Panc1 (cell line): ENCODE results near the gene CCR7. TPM values are rescaled to one million over a fixed set of nuclear protein-coding genes. Genes with fewer than 3 reads are reported as not detected.

Source experiments
- ATAC-seq: fragments of 200-7000 bp; cut with Tn5 transposase; 2 replicates; pipeline ENCODE4 v1.9.1; 2020; ENCODE audit warnings: mild to moderate bottlenecking, moderate library complexity
- BruUV-seq: library from RNA; stranded (reverse); fragments of 400-500 nt; replicated peaks from 2 replicates; lab custom pipeline; 2021; lab: Mats Ljungman, UMichigan
- CTCF ChIA-PET: fragments of 300-600 bp; sonication (Branson Sonifier 250); formaldehyde crosslinking; loops from one replicate; lab custom pipeline; 2022; ENCODE audit warnings: antibody characterized with exemption; lab: Charles Lee
- POLR2A ChIA-PET: fragments of 300-600 bp; sonication (Branson Sonifier 250); formaldehyde crosslinking; loops from one replicate; lab custom pipeline; 2022; ENCODE audit warnings: antibody characterized with exemption; lab: Charles Lee
- DNase-seq: peaks from one replicate; pipeline ENCODE4 v3.0.0-alpha.2; 2010; ENCODE audit warnings: low read depth, low spot score
- H3K27ac ChIP-seq: 2 replicates; pipeline ENCODE4 v1.5.1; 2011; ENCODE audit warnings: mild to moderate bottlenecking, low read length, inconsistent platforms
- H3K27me3 ChIP-seq: fragments of 200-500 bp; sonication (Bioruptor generic); 2 replicates; pipeline ENCODE4 v1.6.0; 2014; ENCODE audit warnings: low read length, inconsistent platforms; ENCODE audit not compliant: control insufficient read depth, insufficient read depth
- H3K36me3 ChIP-seq: fragments of 200-500 bp; sonication (Bioruptor generic); 2 replicates; pipeline ENCODE4 v1.5.1; 2014; ENCODE audit warnings: inconsistent platforms, mild to moderate bottlenecking, low read length, moderate library complexity; ENCODE audit not compliant: control insufficient read depth, insufficient read depth
- H3K4me1 ChIP-seq: 2 replicates; pipeline ENCODE4 v1.5.1; 2011; ENCODE audit warnings: inconsistent platforms, mild to moderate bottlenecking, low read length, moderate library complexity; ENCODE audit not compliant: control insufficient read depth, insufficient read depth
- H3K4me3 ChIP-seq, 2 experiments: 2 replicates each; pipeline ENCODE4 v1.5.1; 2011 to 2012; ENCODE audit warnings: low read depth in 2 of 2, low read length in 2 of 2, mild to moderate bottlenecking in 2 of 2, inconsistent platforms in 1 of 2, moderate library complexity in 1 of 2
- H3K9me3 ChIP-seq: fragments of 200-500 bp; sonication (Bioruptor generic); 2 replicates; pipeline ENCODE4 v1.5.1; 2014; ENCODE audit warnings: low read depth, mild to moderate bottlenecking, inconsistent platforms, low read length, moderate library complexity; ENCODE audit not compliant: control insufficient read depth, insufficient read depth
- CTCF ChIP-seq: fragments of 450-650 bp; IDR thresholded peaks from 2 replicates; pipeline ENCODE4 v1.5.1; 2017; ENCODE audit warnings: mild to moderate bottlenecking
- POLR2AphosphoS5 ChIP-seq: IDR thresholded peaks from 2 replicates; pipeline ENCODE4 v1.6.1; 2012; ENCODE audit warnings: mild to moderate bottlenecking, low read depth, low read length, moderate library complexity
- REST ChIP-seq, 2 experiments: IDR thresholded peaks; 2 replicates each; pipeline ENCODE4 v1.6.1; 2011 to 2012; ENCODE audit warnings: low read depth in 2 of 2, control low read depth in 1 of 2, low read length in 1 of 2, mild to moderate bottlenecking in 1 of 2, moderate library complexity in 1 of 2; ENCODE audit not compliant: insufficient read depth in 1 of 2
- SIN3A ChIP-seq: IDR thresholded peaks from 2 replicates; pipeline ENCODE4 v1.6.1; 2012; ENCODE audit warnings: low read depth, mild to moderate bottlenecking, low read length, moderate library complexity, borderline replicate concordance; ENCODE audit not compliant: insufficient read depth
- TCF7L2 ChIP-seq: IDR thresholded peaks from 2 replicates; pipeline ENCODE4 v1.6.1; 2011; ENCODE audit warnings: mild to moderate bottlenecking, low read depth, low read length, inconsistent platforms
- in situ Hi-C: cut with HindIII; loops from 2 replicates; pipeline ENCODE4 v1.10.0; 2016; ENCODE audit warnings: low sequenced_read_pairs, low pct_unique_long_range_greater_than_20kb
- intact Hi-C: fragments of 100-400 bp; cut with micrococcal nuclease; formaldehyde crosslinking; loops from one replicate; pipeline ENCODE4 v1.10.0; 2022; ENCODE audit not compliant: unreplicated experiment
- total RNA-seq: library from RNA; stranded (reverse); gene quantifications from one replicate; pipeline ENCODE4 v1.2.1, GENCODE V29; 2021; ENCODE audit not compliant: unreplicated experiment

CCR7 gene
- total RNA-seq, 1 experiment from 2014 or later, result 0.44 TPM

- Histone ChIP-seq H3K27me3 (peaks cover 2% of the 10 kb centered on the region; the same call in 1 of the 2 replicates), H3K27ac (no peak overlapping the region), H3K4me1 (no peaks in the 10 kb centered on the region), H3K36me3 (no peaks in the 10 kb centered on the region), H3K9me3 (no peaks in the 10 kb centered on the region), H3K4me3 (no peak overlapping the region)
- TF ChIP-seq CTCF, result no peak
- TF ChIP-seq TCF7L2, result no peak
- no peak for TF ChIP-seq SIN3A
- ATAC-seq, result no peak
- in situ Hi-C loops, result no loop called here
- POLR2A ChIA-PET, result no interaction called here
- BruUV-seq, result no TSS peak
- CTCF ChIA-PET, result no interaction called here
- no peak for DNase-seq
- intact Hi-C loops, result no loop called here
Measured at GRCh38 chr17:40582328-40582901, 17.1 kb upstream of the CCR7 start.

- DNase-seq, result no peak
- CTCF ChIA-PET, result no interaction called here
- no peaks in the 10 kb centered on the region for H3K36me3 ChIP-seq
- no peaks in the 10 kb centered on the region for H3K9me3 ChIP-seq
- in situ Hi-C loops (no loop called here), intact Hi-C loops (no loop called here)
- no TSS peak for BruUV-seq
- peaks cover 2% of the 10 kb centered on the region for H3K27me3 ChIP-seq
- POLR2A ChIA-PET, result no interaction called here
- no peak for ATAC-seq
- no peak overlapping the region for H3K4me3 ChIP-seq
- no peaks in the 10 kb centered on the region for H3K4me1 ChIP-seq
- TF ChIP-seq POLR2AphosphoS5, result no peak
- no peak for TF ChIP-seq SIN3A
- TF ChIP-seq TCF7L2, result no peak
- no peak for TF ChIP-seq REST (IDR thresholded peaks at IDR 0.05; ENCODE audit: insufficient read depth in 1 of 2, low read depth in 2 of 2, low read length in 1 of 2)
- TF ChIP-seq CTCF, result no peak
- H3K27ac ChIP-seq, result no peak overlapping the region
Measured at GRCh38 chr17:40580140-40580539, 14.9 kb upstream of the CCR7 start.
